D721Med (cell line): ENCODE data around the gene TNS1.

Experiments used
- DNase-seq: peaks from one replicate; pipeline ENCODE4 v3.0.0; 2011; ENCODE audit warnings: low spot score; ENCODE audit not compliant: insufficient read length
- FAIRE-seq: peaks from 2 replicates; lab custom pipeline; 2011; peaks lifted over from hg19 to GRCh38; lab: Jason Lieb, UNC
- CTCF ChIP-seq: IDR thresholded peaks from 2 replicates; pipeline ENCODE4 v1.5.1; 2012; ENCODE audit warnings: mild to moderate bottlenecking, control low read depth; ENCODE audit not compliant: insufficient read depth; ENCODE audit errors: missing control alignments

Gene TNS1

GRCh38 chr2:217990791-217991465, 11.9 kb downstream of the TNS1 start:
- no peak for TF ChIP-seq CTCF
- DNase-seq (no peak), FAIRE-seq (no peak)

GRCh38 chr2:217990389-217990788, 12.4 kb downstream of the TNS1 start:
- TF ChIP-seq CTCF = no peak
- no peak for FAIRE-seq
- DNase-seq = no peak

GRCh38 chr2:217989221-217989948, 13.4 kb downstream of the TNS1 start:
- no peak for TF ChIP-seq CTCF
- FAIRE-seq = no peak
- no peak for DNase-seq

- no peak for TF ChIP-seq CTCF
- DNase-seq = no peak
- FAIRE-seq = no peak
These were observed 14.0 kb downstream of the TNS1 start for GRCh38 chr2:217988840-217989204.

GRCh38 chr2:217988014-217988839, 14.6 kb downstream of the TNS1 start:
- FAIRE-seq (no peak), DNase-seq (no peak)
- peak; percentile 68 for TF ChIP-seq CTCF

GRCh38 chr2:217987391-217987790, 15.4 kb downstream of the TNS1 start:
- TF ChIP-seq CTCF = no peak
- FAIRE-seq = no peak
- no peak for DNase-seq
